Prostate gland (tissue), 2 donors: ENCODE measurements around the gene PATE2. TPM values are rescaled to one million over a fixed set of nuclear protein-coding genes. Genes with fewer than 3 reads are reported as not detected.

Source experiments
- DNase-seq: peaks from one replicate; pipeline ENCODE4 v3.0.0-alpha.2; 2019; ENCODE audit warnings: low spot score
- H3K27ac ChIP-seq, 2 donors: fragments of 200-600 bp; sonication (generic); 2 replicates each; pipeline ENCODE4 v1.5.1; 2017 to 2019
- H3K27me3 ChIP-seq: fragments of 200-600 bp; sonication (generic); replicated peaks from 2 replicates; pipeline ENCODE4 v1.5.1; 2019; ENCODE audit not compliant: insufficient read depth
- H3K36me3 ChIP-seq, 2 donors: fragments of 200-600 bp; sonication (generic); 1 replicate in 1 of 2; 2 replicates in 1 of 2; pipeline versions ENCODE4 v1.5.1 to v1.8.1; 2017 to 2019
- H3K4me1 ChIP-seq: fragments of 200-600 bp; sonication (generic); replicated peaks from 2 replicates; pipeline ENCODE4 v1.5.1; 2019
- H3K4me3 ChIP-seq, 2 donors: fragments of 200-600 bp; sonication (generic); 2 replicates each; pipeline ENCODE4 v1.5.1; 2017 to 2019
- H3K9me3 ChIP-seq: fragments of 200-600 bp; sonication (generic); 2 replicates; pipeline ENCODE4 v1.5.1; 2017
- CTCF ChIP-seq, 4 experiments: fragments of 200-600 bp in 2 of 4; fragments of 450-650 bp in 2 of 4; sonication (generic) in 2 of 4; IDR thresholded peaks; 1 replicate in 3 of 4; 2 replicates in 1 of 4; pipeline ENCODE4 v1.5.1; 2016 to 2019; ENCODE audit warnings: antibody characterized with exemption in 4 of 4, mild to moderate bottlenecking in 2 of 4, moderate library complexity in 2 of 4
- POLR2A ChIP-seq: fragments of 450-650 bp; IDR thresholded peaks from one replicate; pipeline ENCODE4 v1.6.1; 2016; ENCODE audit warnings: antibody characterized with exemption, mild to moderate bottlenecking
- POLR2AphosphoS5 ChIP-seq: sonication (generic); formaldehyde crosslinking; IDR thresholded peaks from one replicate; pipeline ENCODE4 v1.6.1; 2017; ENCODE audit warnings: antibody characterized with exemption
- WGBS: methylation state at CpG from one replicate; pipeline ENCODE4 v1.1.5; 2018; 5-methylcytosine and 5-hydroxymethylcytosine counted together
- intact Hi-C: fragments of 100-400 bp; cut with DNase I; formaldehyde crosslinking; loops from one replicate; pipeline ENCODE4 v1.14.2; 2022
- total RNA-seq, 2 donors: library from RNA; depleted of rRNA; stranded (reverse); fragments of >200 nt; gene quantifications; one replicate each; pipeline ENCODE4 v1.1.0, GENCODE V29; 2016

PATE2 gene
- not detected for total RNA-seq

GRCh38 chr11:125778728-125779127, at the start of gene PATE2:
TSS of gene PATE2 (minus strand) at chr11:125778828. CDS start at chr11:125778773, 55 bp downstream.
- no peak within 1 kb of the TSS for H3K27ac ChIP-seq
- no peak for DNase-seq
- intact Hi-C loops = no loop called here
- no peaks in the 10 kb centered on the region for H3K9me3 ChIP-seq
- H3K4me1 ChIP-seq = no peaks in the 10 kb centered on the region
- H3K4me3 ChIP-seq = no peak within 1 kb of the TSS
- no peaks in the 10 kb centered on the region for H3K36me3 ChIP-seq
- TF ChIP-seq POLR2A = no peak
- TF ChIP-seq CTCF (IDR thresholded peaks at IDR 0.05) = no peak
- TF ChIP-seq POLR2AphosphoS5 = no peak
- no peaks in the 10 kb centered on the region for H3K27me3 ChIP-seq

- 100% methylated on average over 1 of the region's 1 CpG for WGBS
- TF ChIP-seq POLR2AphosphoS5 = no peak
- TF ChIP-seq POLR2A = no peak
- no peak for TF ChIP-seq CTCF (IDR thresholded peaks at IDR 0.05)
- no peaks in the 10 kb centered on the region for H3K27me3 ChIP-seq
- H3K4me3 ChIP-seq = no peak overlapping the region
- no peak overlapping the region for H3K27ac ChIP-seq
- intact Hi-C loops = no loop called here
- H3K4me1 ChIP-seq = no peaks in the 10 kb centered on the region
- DNase-seq = no peak
- H3K9me3 ChIP-seq = no peaks in the 10 kb centered on the region
- no peaks in the 10 kb centered on the region for H3K36me3 ChIP-seq
Measured at GRCh38 chr11:125807909-125808308, 29.3 kb upstream of the PATE2 start.

- no peaks in the 10 kb centered on the region for H3K27me3 ChIP-seq
- H3K36me3 ChIP-seq = no peaks in the 10 kb centered on the region
- DNase-seq = no peak
- no peaks in the 10 kb centered on the region for H3K9me3 ChIP-seq
- TF ChIP-seq POLR2AphosphoS5 (no peak), POLR2A (no peak), CTCF (IDR thresholded peaks at IDR 0.05) (no peak)
- no peaks in the 10 kb centered on the region for H3K4me1 ChIP-seq
- intact Hi-C loops = no loop called here
- no peak overlapping the region for H3K27ac ChIP-seq
- 0% methylated on average over 1 of the region's 1 CpG for WGBS
- H3K4me3 ChIP-seq = no peak overlapping the region
Measured at GRCh38 chr11:125802387-125802786, 23.8 kb upstream of the PATE2 start.

- WGBS = 33% methylated on average over 2 of the region's 2 CpGs
- intact Hi-C loops = no loop called here
- TF ChIP-seq POLR2AphosphoS5 (no peak), POLR2A (no peak), CTCF (IDR thresholded peaks at IDR 0.05) (no peak)
- no peaks in the 10 kb centered on the region for H3K36me3 ChIP-seq
- H3K4me1 ChIP-seq = no peaks in the 10 kb centered on the region
- no peaks in the 10 kb centered on the region for H3K9me3 ChIP-seq
- H3K4me3 ChIP-seq = no peak overlapping the region
- no peak overlapping the region for H3K27ac ChIP-seq
- no peaks in the 10 kb centered on the region for H3K27me3 ChIP-seq
- DNase-seq = no peak
Measured at GRCh38 chr11:125799808-125800207, 21.2 kb upstream of the PATE2 start.

GRCh38 chr11:125797641-125798040, 19.0 kb upstream of the PATE2 start:
- Histone ChIP-seq H3K4me3 (no peak overlapping the region), H3K4me1 (no peaks in the 10 kb centered on the region), H3K9me3 (no peaks in the 10 kb centered on the region), H3K36me3 (no peaks in the 10 kb centered on the region), H3K27me3 (no peaks in the 10 kb centered on the region), H3K27ac (no peak overlapping the region)
- intact Hi-C loops = no loop called here
- TF ChIP-seq POLR2A (no peak), CTCF (IDR thresholded peaks at IDR 0.05) (no peak), POLR2AphosphoS5 (no peak)
- 48% methylated on average over 4 of the region's 4 CpGs for WGBS
- no peak for DNase-seq
